NCI-H2196 treated with DMSO at 0.1 percent for 48 hours (cell line): Measurements from ENCODE around the gene HAPLN3.

Source experiments
- DNase-seq: peaks from one replicate; lab custom pipeline; 2025; ENCODE audit not compliant: unreplicated experiment; lab: John Stamatoyannopoulos, UW

The HAPLN3 gene

DNA sequence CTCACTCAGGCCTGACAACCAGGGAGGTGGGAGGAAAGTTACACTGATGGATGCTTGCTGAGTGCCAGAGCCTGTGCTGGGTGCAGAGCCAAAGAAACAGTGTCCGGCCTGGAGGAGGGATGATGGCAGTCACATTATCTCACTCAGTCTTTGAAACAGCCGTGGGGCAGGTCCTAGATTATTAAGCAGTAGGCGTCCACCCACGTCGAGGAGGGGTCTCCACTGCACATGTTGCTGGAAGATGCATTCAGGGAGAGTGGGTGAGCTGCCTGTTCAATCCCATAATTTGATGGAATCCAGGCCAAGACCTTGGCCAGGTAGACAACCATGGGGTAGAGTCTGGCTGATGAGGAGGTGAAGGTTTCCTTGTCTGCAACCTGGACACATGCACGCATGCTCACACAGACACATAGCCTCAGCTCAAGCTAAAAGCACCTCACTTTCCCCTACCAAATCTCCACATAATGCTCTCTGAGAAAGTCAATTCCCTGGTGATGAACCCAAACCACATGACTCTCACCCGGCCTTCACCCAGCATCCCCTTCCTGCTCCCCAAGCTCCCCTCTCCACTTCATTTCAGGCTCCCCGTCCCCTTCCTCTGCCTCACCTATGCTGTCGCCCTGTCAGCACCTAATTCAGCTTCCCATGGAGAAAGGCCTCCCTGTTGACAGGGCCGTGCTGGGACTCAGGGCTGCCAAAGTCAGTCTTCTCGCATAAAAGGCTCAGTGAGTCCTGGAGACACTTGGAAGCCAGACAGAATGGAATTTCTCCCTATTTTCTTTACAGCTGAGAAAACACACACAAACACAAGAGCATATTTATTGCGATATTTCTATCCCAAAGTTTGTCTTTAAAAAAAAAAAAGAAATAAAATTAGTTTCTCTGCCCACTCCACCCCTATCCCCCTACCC, 62.3 kb downstream of the HAPLN3 start:
- DNase-seq: no peak

DNA sequence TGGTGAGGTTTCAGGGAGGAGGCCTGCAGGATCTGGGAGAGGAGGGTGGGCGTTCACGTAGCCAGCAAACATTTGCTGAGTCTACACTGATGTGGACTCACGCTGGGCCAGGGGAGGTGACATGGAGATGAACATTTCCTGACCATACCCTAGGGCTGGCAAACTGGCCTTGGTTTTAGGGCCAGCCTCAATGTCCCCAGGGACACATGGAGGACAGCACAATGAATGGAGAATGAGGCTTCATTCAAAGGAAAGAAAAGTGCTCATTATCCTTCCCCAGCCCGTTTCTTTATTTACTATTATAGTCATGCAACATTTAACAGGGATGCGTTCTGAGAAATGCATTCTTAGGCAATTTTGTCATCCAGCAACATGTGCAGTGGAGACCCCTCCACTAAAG, 65.3 kb downstream of the HAPLN3 start:
- DNase-seq: no peak

DNA sequence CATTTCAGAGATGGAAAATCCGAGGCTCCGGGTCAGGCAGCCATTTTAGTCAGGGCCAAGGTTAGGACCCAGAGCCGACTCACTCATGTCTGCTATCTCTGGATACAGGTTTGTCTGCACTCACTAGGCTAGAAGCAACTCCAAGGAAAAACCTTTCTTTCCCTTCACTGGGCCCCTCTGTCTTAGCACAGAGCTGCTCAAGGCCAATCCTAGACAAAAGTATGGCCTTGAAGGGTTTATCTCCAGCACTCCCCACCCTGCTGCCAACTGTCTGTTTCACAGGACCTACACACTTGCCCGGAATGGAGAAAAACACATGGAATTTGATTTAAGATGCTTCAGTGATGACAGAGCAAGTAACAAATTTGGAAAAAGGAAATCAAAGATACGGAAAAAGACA, 66.6 kb downstream of the HAPLN3 start:
- DNase-seq: no peak
